SIG-M5 (cell line): ENCODE results near the gene MYO9B.
"Not testable (repeated sequence)": the region's sequence is repeated elsewhere in the genome, so short reads cannot be mapped to it uniquely, and the experiment has no call there.

Experiments
- DNase-seq: peaks from one replicate; lab custom pipeline; 2025; lab: John Stamatoyannopoulos, UW

MYO9B gene

GRCh38 chr19:17148130-17148529 is 72.6 kb downstream of the MYO9B start:
- no peak for DNase-seq

GRCh38 chr19:17149393-17150135 is 74.0 kb downstream of the MYO9B start:
- no peak for DNase-seq

GRCh38 chr19:17153996-17154395 is 78.4 kb downstream of the MYO9B start:
- DNase-seq: no peak

GRCh38 chr19:17155251-17155650 is 79.7 kb downstream of the MYO9B start:
- no peak for DNase-seq

DNA sequence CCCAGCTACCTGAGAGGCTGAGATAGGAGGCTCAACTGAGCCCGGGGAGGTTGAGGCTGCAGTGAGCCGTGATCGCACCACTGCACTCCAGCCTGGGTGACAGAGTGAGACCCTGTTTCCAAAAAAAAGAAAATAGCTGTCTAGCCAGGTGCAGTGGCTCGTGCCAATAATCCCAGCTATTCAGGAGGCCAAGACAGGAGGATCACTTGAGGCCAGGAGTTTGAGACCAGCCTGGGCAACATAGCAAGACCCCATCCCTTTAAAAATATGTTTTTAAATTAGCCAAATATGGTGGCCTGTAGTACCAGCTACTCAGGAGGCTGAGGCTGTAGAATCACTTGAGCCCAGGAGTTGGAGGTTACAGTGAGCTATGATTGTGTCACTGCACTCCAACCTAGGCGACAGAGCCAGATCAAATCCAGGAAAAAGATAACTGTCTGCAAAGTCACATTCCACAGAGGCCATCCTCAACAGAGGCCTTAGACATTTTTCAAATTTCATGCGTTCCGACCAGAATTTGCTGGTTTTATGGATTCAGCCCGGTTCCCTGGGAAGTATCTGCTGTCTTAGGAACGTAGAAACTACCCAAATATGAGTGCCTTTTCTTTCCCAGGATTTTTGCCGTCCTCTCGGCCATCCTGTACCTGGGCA is 80.8 kb downstream of the MYO9B start:
- no peak for DNase-seq

GRCh38 chr19:17156947-17157302 is 81.3 kb downstream of the MYO9B start:
- no peak for DNase-seq

DNA sequence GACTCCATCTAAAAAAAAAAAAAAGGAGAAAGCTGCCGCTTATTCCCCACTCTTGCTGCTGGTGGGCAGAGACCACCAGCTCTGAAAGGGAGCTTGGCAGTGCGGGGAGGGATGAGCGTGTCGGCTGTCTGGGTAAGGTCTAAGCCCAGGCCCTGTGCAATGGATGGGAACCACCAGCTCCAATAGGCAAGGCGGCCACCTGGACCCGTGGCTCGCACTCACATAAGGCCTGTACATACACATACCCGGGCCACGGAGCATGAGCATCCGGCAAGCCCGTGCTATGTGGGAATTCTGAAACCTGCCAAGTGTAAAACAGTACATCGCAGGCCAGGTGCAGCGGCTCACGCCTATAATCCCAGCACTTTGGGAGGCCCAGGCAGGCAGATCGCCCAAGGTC is 83.0 kb downstream of the MYO9B start:
- no peak for DNase-seq

DNA sequence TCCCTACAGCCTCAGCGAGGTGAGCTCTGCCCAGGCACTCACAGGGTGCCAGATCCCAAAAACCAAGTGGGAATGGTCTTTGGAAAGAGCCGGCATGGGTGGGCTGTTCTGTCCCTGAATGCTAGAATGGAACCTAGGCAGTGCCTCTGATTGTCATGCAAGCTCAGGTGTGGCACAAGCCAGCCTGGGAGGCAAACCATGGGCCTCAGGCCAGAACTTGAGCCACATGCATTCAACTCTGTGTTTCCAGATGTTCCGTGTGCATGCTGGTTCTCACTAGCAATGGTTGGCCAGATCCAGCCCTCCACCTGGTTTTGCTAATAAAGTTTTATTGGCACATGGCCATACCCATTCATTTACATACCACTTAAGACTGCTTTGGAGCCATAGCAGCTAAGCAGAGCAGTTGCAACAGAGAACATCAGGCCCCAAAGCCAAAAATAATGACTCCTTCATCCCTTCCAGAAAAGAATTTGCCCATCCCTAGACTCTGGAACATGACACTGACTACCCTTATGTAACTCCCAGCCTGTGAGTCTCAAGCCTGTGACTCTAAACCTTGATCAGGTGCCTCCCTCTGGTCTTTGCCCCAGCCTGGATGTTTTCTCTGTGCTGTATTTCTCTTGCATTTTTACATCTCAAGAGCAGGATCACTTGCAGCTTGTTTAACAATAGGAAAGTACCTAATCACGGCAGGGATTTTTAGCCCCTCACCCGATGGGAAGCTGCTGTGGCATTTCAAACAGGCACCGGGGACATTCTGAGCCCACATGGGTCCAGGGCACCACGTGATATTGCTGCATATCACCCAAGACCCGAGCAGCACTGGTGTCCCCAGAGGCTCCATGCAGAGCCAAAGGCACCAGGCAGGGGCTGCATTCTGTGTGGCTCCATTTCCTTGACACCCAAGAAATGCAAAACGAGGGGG is 84.2 kb downstream of the MYO9B start:
- DNase-seq: no peak

DNA sequence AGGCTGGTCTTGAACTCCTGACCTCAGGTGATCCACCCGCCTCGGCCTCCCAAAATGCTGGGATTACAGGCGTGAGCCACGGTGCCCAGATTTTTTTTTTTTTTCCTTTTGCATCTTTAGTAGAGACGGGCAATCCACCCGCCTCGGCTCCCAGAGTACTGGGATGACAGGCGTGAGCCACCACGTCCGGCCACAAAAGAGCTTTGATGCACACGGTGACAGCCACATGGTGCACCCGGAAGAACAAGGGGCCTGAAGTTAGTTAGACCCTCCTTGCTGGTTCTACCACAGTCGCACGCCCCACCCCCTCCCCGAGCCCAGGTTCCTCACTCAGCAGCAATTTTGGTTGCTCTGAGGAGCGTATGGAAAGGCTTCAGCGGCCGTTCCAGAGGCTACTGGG is 85.3 kb downstream of the MYO9B start:
- DNase-seq: no peak

- DNase-seq: not testable (repeated sequence)
Measured at GRCh38 chr19:17162131-17162530, 86.6 kb downstream of the MYO9B start.

- DNase-seq: no peak
Measured at GRCh38 chr19:17162580-17162979, 87.0 kb downstream of the MYO9B start.

GRCh38 chr19:17163652-17164051 is 88.1 kb downstream of the MYO9B start:
- DNase-seq: no peak

DNA sequence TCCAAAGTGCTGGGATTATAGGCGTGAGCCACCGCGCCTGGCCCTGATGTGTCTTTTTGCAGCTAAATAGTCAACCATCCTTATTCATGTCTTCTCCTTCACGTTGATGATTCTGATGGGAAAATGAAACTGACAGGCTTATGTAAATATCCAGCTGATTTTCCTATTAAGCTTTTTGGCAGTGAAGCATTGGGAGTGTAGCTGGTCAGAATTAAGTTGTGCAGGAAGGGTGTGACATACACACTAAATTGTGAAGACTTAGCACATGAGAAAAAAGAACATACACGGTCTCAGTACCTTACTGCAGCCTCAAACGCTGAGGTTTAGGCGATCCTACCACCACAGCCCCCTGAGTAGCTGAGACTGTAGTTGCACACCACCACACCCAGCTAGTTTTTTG is 89.1 kb downstream of the MYO9B start:
- no peak for DNase-seq

DNA sequence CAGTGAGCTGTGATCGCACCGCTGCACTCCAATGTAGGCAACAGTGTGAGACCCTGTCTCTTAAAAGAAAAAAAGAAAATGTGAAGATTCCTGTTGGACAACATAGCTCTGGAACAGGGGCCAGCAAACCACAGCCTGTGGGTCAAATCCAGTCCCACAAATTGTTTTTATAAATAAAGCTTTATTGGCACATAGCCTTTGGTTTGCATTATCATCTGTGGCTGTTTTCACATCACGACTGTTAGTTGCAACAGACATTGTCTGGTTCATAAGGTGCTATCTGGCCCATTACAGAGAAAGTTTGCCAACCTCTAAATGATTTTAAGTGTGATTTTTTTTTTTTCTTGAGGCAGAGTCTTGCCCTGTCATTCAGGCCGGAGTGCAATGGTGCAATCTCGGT is 90.1 kb downstream of the MYO9B start:
- no peak for DNase-seq

DNA sequence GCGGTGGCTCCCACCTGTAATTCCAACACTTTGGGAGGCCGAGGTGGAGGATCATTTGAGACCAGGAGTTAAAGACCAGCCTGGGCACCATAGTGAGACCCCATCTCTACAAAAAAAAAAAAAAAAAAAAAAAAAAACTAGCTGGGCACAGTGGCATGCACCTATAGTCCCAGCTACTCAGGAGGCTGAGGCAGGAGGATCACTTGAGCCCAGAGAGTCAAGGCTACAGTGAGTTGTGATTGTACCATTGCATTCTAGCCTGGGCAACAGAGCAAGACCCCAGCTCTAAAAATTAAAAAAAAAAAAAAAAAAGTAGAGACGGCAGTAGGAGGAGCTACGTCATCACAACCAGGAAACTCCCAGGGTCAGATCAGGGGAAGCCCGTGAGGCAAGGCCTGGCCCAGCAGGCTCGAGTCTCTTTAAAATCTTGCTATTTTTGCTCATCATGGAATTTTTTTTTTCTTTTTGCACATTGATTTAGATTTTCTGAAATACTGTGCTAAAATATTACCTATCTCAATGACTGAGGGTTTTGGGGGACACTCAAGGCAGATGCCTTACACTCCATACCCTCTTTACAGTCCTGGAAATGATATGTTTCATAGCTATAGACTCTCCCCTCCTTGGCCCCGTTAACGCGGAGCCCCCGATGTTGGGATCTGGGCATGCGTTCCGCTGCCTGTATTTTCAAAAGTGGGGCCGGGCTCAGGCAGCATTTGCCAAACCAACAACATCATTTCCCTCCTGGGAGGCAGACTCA is 95.1 kb downstream of the MYO9B start:
- no peak for DNase-seq

- DNase-seq: no peak
Measured at GRCh38 chr19:17171874-17172273, 96.3 kb downstream of the MYO9B start.

- DNase-seq: no peak
Measured at GRCh38 chr19:17172624-17173345, 97.2 kb downstream of the MYO9B start.

DNA sequence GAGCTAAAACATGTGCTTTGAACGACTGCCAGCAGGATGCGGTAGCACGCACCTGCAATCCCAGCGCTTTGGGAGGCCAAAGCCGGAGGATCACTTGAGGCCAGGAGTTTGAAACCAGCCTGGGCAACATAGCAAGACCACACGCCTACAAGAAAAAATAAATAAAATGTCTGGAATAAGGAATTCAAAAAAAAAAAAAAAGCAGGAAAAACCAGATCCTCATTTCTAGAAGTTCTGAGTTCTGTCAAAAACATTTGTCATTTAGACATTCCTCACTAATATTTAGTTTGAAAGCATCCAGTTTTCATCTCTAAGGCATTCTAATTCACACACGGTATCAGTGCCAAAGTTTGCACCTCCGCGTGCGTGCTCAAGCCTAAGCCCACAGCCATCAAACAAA is 102.7 kb downstream of the MYO9B start:
- DNase-seq: no peak

- DNase-seq: no peak
Measured at GRCh38 chr19:17180997-17181702, 105.6 kb downstream of the MYO9B start.

DNA sequence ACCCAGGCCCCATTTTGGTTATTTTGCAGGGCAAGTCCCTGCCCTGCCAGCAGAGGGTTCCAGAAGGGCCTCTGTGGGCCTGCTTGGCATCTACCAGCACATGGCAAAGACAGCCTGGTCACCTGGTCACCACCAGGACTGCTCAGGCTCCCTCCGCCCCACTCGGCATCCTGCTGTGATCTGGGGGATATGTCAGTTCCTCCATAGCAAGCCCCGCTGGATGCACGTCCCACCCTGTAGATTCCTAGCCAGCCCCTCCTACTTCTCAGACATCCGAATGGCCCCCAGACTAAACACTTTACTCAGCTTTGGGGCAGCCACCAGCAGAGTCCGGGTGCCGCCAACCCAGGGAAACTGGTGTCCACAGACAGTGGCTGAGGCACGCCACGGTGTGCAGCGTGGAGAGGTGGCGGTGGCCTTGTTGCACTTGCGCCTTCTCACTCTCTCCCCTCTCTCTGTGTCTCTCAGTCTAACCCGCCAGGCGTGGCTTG is 107.7 kb downstream of the MYO9B start:
- no peak for DNase-seq
